MG63 (cell line): ENCODE measurements around the gene TMEM222. TPM values are rescaled to one million over a fixed set of nuclear protein-coding genes. Genes with fewer than 3 reads are reported as not detected.

ENCODE experiments used
- DNase-seq: peaks from one replicate; pipeline ENCODE4 v3.0.0-alpha.2; 2020
- H3K27me3 ChIP-seq: fragments of 250-450 bp; sonication (Bioruptor Pico); 2 replicates; pipeline ENCODE4 v1.5.1; 2020; ENCODE audit warnings: mild to moderate bottlenecking, moderate library complexity
- H3K36me3 ChIP-seq: fragments of 250-450 bp; sonication (Bioruptor Pico); 2 replicates; pipeline ENCODE4 v1.5.1; 2020; ENCODE audit warnings: mild to moderate bottlenecking, moderate library complexity
- H3K4me3 ChIP-seq: fragments of 250-450 bp; sonication (Bioruptor Pico); 2 replicates; pipeline ENCODE4 v1.5.1; 2020; ENCODE audit warnings: mild to moderate bottlenecking, moderate library complexity
- H3K9me3 ChIP-seq: fragments of 250-450 bp; sonication (Bioruptor Pico); 2 replicates; pipeline ENCODE4 v1.5.1; 2020; ENCODE audit warnings: mild to moderate bottlenecking, moderate library complexity
- total RNA-seq: library from RNA; depleted of rRNA; stranded (reverse); fragments of >200 nt; shearing (Covaris generic); gene quantifications from 2 replicates; pipeline ENCODE4 v1.2.3, GENCODE V29; 2014; ENCODE audit warnings: low replicate concordance

TMEM222 gene
- total RNA-seq, 1 experiment from 2014 or later, result 54.2 TPM

DNA sequence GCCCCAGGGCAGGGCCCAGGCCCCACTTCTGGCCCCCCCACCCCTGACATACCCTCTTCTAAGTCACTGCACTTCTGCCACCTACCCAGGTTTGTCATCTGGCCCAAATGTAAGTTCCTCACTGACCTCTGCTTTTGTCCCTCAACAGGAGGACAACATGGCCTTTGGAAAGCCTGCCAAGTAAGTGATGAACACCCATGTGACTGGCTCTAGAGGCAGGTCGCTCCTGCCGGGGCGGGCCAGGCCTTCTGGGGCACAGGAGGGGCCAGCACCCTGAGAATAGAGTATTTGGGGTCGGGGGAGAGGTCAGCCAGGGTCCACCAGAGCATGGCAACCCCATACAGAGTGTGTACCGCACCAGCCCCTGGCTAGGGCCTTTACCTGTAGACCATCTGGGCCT, 10.0 kb downstream of the TMEM222 start:
- DNase-seq, result no peak
- H3K36me3 ChIP-seq, result peaks cover 67% of the 10 kb centered on the region
- no peak overlapping the region for H3K4me3 ChIP-seq
- H3K9me3 ChIP-seq, result no peaks in the 10 kb centered on the region
- H3K27me3 ChIP-seq, result no peaks in the 10 kb centered on the region

DNA sequence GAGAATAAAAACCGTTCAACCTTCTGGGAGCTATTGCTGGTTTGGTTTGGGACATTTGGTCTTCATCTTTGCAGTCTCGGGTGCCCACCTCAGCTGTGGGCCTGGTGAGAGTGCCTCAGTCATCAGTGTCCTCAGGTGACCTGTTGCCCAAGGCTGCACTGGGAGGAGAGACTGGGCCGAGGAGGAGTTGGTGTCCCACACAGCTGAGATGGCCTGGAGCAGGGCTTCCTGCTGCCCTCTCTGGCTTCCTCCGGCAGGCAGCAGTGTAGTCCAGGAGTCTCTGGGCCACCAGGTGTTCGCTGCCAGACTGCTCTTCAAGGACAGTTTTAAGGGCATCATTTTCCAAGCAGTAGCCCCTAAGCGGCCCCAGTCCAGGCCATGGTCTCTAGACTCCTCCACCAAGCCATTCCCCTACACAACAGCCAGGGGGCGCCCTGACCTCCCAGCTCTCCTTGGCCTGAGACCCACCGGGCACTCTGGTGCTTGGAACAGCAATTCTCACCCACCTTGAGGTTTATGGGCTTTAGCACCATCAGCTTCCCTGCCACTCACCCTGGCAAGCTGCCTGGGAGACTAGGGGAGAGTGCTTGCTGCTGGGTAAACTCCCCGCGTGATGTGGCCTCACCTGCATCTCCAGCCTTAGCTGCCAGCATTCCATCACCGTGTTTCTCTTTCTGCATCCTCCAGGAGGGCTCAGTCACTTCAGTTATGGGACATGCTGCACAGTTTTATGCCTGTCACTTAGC, 10.7 kb downstream of the TMEM222 start:
- H3K36me3 ChIP-seq, result peaks cover 59% of the 10 kb centered on the region
- no peaks in the 10 kb centered on the region for H3K9me3 ChIP-seq
- no peaks in the 10 kb centered on the region for H3K27me3 ChIP-seq
- no peak overlapping the region for H3K4me3 ChIP-seq
- DNase-seq, result peak; percentile 24

DNA sequence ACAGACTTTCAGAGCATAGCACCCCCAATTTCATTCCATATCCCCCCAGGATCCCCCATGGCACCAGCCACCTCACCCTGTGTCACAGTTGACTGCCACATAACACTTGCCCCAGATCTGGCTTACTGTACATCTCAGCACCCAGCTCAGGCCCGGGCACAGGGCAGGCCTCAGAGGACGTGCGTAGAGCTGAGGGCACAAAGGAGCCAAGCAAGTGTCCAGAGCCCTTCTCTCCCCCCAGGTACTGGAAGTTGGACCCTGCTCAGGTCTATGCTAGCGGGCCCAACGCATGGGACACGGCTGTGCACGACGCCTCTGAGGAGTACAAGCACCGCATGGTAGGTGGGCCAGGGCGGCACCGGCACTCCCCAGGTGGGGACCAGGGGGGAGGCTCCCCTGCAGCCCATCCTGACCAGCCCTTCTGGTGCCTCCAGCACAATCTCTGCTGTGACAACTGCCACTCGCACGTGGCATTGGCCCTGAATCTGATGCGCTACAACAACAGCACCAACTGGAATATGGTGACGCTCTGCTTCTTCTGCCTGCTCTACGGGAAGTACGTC, 11.8 kb downstream of the TMEM222 start:
- H3K36me3 ChIP-seq, result peaks cover 49% of the 10 kb centered on the region
- H3K4me3 ChIP-seq, result no peak overlapping the region
- no peak for DNase-seq
- no peaks in the 10 kb centered on the region for H3K27me3 ChIP-seq
- H3K9me3 ChIP-seq, result no peaks in the 10 kb centered on the region

DNA sequence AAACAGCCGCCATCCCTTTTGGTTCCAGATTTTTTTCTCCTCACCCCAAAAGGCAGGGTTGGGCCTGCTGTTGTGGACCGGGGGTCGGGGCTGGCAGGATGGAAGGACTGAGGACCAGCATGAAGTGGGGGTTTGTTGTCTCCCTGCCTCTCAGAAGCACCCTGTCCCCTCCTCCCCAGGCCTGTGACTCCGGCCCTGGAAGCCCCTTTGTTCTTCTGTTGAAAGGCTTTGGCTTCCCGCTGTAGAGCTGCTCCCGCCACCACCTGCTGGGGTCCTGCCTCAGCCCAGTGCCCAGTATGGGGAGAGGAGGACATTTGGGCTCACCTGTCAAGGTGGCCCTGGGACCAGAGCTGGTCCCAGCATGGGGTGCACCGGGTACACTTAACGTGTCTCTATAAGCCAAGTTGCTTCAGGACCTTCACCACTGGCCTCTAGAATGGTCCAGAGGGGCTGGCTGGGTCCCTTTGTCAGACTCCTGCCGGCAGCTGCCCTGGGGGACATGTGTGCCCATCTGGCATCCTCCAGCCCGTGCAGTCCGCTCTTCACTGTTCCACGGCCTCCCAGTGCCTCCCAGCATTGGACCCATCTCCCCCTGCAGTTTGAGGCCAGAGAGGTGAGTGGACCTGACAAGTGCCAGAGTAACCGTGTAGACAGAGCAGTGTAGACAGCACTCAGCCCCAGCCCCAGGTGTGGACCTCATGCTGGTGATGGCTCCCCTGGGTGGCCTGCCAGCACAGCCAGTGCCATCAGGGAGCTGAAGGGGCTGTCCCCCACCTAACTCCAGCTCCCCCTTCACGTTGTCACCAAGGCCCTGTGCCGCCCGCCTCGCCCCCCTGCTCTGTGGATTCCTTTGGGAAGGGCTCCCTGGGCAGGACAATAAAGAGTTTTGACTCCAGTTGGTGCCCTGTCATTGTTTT, 13.8 kb downstream of the TMEM222 start:
- no peaks in the 10 kb centered on the region for H3K9me3 ChIP-seq
- H3K27me3 ChIP-seq, result no peaks in the 10 kb centered on the region
- H3K4me3 ChIP-seq, result no peak overlapping the region
- DNase-seq, result no peak
- peaks cover 37% of the 10 kb centered on the region for H3K36me3 ChIP-seq

DNA sequence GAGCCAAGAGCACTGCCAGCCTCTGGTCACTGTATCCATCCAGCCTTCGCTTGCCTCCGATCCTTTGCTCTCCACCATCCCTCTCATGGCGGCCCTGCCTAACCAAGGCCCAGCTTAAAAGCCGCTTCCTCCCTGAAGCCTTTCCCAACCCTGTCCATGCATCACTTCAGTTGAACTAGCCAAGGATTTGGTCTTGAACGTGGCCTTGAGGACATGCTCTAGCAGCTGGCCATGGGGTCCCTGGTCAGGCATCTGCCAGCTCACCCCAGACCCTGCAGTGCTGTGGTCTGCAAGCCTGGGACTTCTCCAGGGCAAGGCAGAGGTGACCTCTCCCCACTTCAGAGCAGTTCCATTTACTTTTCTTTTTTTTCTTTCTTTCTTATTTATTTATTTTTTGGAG, 14.8 kb downstream of the TMEM222 start:
- no peaks in the 10 kb centered on the region for H3K9me3 ChIP-seq
- H3K36me3 ChIP-seq, result peaks cover 29% of the 10 kb centered on the region
- no peak overlapping the region for H3K4me3 ChIP-seq
- no peak for DNase-seq
- H3K27me3 ChIP-seq, result no peaks in the 10 kb centered on the region

DNA sequence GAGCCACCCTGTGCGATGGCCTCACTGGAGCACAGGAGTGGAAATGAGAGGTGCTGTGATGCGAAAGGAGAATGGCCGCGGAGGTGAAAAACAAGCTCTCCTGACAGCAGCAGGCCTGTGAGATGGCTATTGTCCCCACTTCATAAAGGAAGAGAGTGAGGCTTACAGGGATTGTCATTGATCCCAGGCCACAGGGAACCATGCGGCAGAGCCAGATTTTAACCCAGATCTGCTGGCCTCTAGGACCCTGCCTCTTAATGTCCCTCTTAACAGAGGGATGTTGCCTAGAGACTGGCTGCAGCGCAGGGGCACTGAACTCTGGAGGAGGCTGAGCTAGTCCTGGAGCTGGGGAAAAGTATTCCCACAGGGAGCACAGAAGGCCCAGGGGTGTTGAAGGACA, 16.8 kb downstream of the TMEM222 start:
- H3K27me3 ChIP-seq, result no peaks in the 10 kb centered on the region
- H3K4me3 ChIP-seq, result no peak overlapping the region
- no peak for DNase-seq
- peaks cover 12% of the 10 kb centered on the region for H3K36me3 ChIP-seq
- H3K9me3 ChIP-seq, result no peaks in the 10 kb centered on the region

DNA sequence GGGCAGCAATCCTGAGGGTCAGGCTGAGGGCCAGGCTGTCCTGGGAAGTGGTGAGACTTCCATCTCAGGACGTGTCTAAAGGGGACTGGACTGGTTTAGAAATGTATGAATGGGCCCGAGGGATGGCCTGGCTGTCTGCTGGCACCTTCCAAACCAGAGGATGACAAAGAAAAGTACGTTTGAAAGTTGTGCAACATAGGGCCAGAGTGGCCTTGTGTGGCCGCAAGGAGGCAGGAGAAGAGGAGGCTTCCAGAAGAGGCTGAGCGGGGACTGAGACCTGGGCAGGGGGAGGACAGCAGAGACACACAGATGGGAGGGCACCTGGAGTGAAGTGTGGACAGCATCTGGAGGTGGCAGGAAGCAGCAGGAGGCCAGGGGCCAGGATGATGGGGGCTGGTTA, 17.2 kb downstream of the TMEM222 start:
- Histone ChIP-seq H3K27me3 (no peaks in the 10 kb centered on the region), H3K36me3 (peaks cover 8% of the 10 kb centered on the region), H3K4me3 (no peak overlapping the region), H3K9me3 (no peaks in the 10 kb centered on the region)
- no peak for DNase-seq

DNA sequence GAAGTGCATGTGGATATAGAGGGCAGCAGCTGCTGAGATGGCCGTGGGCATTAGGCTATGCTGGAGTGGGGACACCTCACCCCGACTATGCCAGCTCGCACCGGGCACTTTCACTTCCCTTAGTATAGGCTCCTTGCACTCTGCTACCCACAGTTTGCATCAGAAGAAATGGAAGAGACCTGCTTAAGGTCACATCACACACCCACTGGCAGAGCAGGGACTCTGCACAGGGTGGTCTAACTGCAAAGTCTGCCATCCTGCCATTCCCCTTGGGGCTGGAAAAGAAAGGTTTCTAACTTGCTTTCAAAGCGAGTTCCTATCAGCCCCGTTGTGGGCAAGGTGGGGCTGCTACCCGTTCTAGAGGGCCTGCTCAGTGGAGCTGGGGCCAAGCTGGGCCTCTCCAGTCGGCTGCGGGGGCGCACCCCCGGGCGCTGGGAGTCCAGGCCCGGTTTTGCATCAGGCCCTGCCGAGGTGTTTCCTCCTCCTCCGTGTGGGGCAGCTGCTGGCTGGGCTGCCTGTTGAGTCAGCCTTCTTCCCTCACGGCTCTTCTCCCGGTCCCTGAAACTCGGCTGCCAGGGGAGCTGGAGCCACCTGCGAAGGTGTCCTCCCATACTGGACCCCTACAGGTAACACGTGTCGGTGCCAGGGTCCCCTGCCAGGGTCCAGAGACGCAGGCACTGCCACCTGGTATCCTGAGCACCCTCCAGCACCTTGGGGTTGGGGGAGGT, 19.7 kb downstream of the TMEM222 start, which contains the start of gene SYTL1:
Gene SYTL1, plus strand, starts transcription at position 498 of the 728 bp plus-strand sequence. CDS start 3,313 bp downstream, outside the sequence.
- Histone ChIP-seq H3K9me3 (no peaks in the 10 kb centered on the region), H3K4me3 (no peak within 1 kb of the TSS), H3K36me3 (no peaks in the 10 kb centered on the region), H3K27me3 (no peaks in the 10 kb centered on the region)
- peak; percentile 54 for DNase-seq

DNA sequence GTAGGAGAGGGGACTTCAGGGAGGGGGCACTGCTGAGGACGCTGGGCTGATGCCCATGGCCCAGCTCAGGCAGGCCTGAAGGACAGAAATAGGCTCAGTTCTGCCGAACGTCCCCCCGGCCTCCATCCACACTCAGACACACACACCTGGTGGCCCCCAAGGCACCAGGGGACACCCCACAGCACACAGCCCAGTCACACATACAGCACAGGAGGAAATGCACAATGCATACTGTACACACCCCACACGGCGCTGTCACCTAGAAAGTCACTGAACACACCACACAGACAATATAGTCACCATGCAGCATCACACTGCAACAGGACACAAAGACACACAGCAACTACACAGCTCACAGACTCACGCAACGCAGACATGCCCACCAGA, 20.4 kb downstream of the TMEM222 start:
- Histone ChIP-seq H3K36me3 (no peaks in the 10 kb centered on the region), H3K4me3 (no peak overlapping the region), H3K27me3 (no peaks in the 10 kb centered on the region), H3K9me3 (no peaks in the 10 kb centered on the region)
- DNase-seq, result no peak

DNA sequence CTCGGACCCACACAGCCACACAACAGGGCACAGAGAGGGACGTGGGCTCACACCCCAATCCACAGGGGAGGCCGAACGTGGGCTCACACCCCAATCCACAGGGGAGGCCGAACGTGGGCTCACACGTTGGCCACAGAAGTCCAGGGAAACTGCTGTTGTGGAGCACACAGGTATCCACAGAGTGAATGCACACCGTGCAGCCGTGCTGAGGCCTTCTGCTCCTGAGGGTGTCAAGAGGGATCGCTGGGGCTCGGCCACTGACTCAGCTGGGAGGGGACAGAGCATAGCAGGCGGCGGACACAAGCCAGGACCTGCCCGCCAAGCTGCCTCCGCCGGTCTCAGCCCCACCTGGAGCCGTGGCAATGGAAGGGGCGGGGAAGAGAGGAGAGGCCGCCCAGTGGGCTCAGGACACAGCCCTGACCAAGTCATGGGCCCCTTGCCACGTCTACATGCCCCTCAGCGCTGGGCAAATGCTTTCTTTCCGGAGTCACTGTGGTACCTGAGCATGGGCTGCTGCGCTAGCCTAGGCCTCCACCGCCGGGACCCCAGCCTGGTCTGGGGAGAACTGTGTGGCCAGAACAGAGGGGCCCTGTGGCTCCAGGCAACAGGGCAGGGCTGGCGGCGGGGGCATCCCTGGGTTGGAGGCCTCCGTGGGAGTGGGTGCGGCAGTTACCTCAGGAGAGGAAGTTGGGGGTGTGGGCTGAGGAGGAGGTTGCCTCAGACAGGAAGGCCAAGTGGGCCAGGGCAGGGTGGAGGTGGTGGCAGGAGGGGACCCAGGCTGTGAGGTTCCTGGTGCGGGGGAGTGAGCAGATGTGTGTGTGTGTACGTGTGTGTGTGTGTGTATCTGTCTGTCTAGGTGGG, 21.0 kb downstream of the TMEM222 start:
- DNase-seq, result no peak
- H3K27me3 ChIP-seq, result no peaks in the 10 kb centered on the region
- no peak overlapping the region for H3K4me3 ChIP-seq
- no peaks in the 10 kb centered on the region for H3K36me3 ChIP-seq
- H3K9me3 ChIP-seq, result no peaks in the 10 kb centered on the region

DNA sequence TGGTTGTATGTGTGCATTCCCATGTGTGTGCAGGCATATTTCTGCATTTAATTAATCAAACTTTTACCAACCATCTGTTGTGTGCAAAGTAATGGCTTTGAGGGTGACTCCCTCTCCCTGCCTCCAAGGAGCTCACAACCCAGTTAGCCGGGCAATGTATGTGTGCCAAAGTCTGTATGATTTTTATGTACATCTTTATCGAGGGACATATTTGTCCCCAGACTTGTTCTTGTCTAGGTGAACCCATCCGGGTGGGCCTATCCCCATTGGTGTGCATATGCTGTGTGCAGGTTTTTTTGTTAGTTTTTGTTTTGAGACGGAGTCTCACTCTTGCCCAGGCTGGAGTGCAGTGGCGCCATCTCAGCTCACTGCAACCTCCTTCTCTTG, 21.7 kb downstream of the TMEM222 start:
- Histone ChIP-seq H3K4me3 (no peak overlapping the region), H3K27me3 (no peaks in the 10 kb centered on the region), H3K36me3 (no peaks in the 10 kb centered on the region), H3K9me3 (no peaks in the 10 kb centered on the region)
- no peak for DNase-seq

DNA sequence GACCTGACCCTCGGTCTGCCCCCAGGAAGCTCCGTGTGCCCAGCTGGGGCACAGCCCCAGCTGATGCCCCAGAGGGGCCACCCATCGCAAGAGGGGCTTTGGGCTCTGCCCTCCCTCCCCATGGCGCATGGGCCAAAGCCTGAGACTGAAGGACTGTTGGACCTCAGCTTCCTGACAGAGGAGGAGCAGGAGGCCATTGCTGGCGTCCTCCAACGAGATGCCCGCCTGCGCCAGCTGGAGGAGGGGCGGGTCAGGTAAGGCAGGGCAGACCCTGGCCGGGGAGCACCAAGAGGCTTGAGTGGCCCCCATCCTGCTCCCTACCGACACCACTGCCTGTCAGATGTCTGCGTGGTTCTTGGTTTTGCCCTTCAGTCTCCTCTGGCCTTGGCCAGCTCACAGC, 23.3 kb downstream of the TMEM222 start:
- H3K27me3 ChIP-seq, result no peaks in the 10 kb centered on the region
- H3K36me3 ChIP-seq, result no peaks in the 10 kb centered on the region
- H3K4me3 ChIP-seq, result no peak overlapping the region
- no peak for DNase-seq
- H3K9me3 ChIP-seq, result no peaks in the 10 kb centered on the region

DNA sequence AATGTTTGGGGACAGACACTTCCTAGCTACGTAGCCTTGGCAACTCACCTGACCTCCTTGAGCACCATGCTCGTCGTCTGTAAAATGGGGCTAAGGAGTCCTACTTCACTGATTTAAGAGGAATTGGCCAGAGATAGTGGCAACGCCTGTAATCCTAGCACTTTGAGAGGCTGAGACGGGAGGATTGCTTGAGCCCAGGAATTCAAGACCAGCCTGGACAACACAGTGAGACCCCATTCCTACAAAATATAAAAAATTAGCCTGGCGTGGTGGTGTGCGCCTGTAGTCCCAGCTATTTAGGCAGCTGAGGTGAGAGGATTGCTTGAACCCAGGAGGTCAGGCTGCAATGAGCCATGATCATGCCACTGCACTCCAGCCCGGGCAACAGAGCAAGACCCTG, 24.4 kb downstream of the TMEM222 start:
- Histone ChIP-seq H3K36me3 (no peaks in the 10 kb centered on the region), H3K27me3 (no peaks in the 10 kb centered on the region), H3K4me3 (no peak overlapping the region), H3K9me3 (no peaks in the 10 kb centered on the region)
- DNase-seq, result no peak

DNA sequence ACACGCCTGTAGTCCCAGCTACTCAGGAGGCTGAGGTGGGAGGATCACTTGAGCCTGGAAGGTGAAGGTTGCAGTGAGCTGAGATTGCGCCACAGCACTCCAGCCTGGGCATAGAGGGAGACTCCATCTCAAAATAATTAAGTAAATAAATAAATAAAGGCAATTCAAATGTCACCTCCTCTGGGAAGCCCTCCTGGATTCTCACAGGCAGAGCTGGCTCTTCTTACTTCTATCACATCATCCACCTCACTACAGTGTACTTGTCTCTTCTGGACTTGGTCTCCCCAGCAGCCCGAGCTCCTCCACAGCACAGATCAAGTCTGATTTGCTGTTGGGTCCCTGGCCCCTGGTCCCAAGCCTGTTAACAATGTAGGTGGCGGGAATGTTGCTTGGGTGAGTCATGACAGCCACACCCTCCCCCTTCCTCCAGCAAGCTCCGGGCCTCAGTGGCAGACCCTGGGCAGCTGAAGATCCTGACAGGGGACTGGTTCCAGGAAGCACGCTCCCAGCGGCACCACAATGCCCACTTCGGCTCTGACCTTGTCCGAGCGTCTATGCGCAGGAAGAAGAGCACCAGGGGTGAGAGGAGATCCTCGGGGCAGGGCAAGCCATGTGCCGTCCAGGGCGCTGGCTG, 25.1 kb downstream of the TMEM222 start:
- no peaks in the 10 kb centered on the region for H3K36me3 ChIP-seq
- H3K4me3 ChIP-seq, result no peak overlapping the region
- no peaks in the 10 kb centered on the region for H3K9me3 ChIP-seq
- no peak for DNase-seq
- no peaks in the 10 kb centered on the region for H3K27me3 ChIP-seq

DNA sequence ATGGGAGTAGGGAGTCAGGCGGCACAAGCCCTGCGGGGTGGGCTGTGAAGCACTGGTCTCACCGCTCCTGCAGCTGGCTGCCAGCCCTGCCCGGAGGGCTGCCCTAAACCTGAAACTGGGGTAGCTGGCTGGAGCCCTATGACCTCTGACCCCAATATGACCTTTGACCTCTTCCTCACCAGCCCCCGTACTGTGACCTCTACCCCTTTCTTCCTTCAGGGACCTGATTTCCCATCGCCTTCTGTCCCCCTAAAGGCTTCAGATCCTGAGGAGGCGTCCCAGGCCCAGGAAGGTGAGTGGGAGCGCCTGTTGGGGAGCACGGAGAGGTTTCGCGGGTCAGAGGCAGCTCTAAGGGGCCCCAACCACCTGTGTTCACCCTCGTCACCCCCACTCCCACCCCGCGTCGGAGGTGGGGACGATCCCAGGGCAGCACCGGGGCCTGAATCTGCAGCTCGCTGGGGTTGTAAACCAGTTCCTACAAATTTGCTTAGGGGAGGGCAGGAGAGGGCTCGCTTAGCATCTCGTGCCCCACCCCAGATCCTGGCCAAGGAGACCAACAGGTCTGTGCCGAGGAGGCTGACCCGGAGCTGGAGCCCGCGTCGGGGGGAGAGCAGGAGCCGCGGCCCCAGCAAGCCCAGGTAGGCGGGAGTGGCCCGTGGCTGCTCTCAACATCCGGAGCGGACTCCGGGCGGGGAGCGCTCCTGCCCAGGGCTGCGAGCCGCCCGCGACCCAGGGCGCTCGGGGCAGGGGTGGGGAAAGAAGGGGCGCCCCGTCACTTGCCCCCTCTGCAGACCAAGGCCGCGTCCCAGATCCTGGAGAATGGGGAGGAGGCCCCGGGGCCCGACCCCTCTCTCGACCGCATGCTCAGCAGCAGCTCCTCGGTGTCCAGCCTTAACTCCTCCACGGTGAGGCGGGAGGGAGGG, 27.2 kb downstream of the TMEM222 start:
- Histone ChIP-seq H3K4me3 (no peak overlapping the region), H3K36me3 (no peaks in the 10 kb centered on the region), H3K9me3 (no peaks in the 10 kb centered on the region), H3K27me3 (no peaks in the 10 kb centered on the region)
- DNase-seq, result no peak
